Liver (tissue), 2 donors: ENCODE results near the gene HNRNPL.

Source experiments
- CTCF ChIP-seq: fragments of 150-350 bp; IDR thresholded peaks from 2 replicates; pipeline ENCODE4 v1.5.1; 2017; ENCODE audit warnings: improper control_type of control experiment, low read depth, low read length; ENCODE audit not compliant: missing input control
- FOXA2 ChIP-seq: IDR thresholded peaks from 2 replicates; pipeline ENCODE4 v1.6.1; 2016; ENCODE audit warnings: antibody characterized with exemption
- donor health status: healthy.

DNA sequence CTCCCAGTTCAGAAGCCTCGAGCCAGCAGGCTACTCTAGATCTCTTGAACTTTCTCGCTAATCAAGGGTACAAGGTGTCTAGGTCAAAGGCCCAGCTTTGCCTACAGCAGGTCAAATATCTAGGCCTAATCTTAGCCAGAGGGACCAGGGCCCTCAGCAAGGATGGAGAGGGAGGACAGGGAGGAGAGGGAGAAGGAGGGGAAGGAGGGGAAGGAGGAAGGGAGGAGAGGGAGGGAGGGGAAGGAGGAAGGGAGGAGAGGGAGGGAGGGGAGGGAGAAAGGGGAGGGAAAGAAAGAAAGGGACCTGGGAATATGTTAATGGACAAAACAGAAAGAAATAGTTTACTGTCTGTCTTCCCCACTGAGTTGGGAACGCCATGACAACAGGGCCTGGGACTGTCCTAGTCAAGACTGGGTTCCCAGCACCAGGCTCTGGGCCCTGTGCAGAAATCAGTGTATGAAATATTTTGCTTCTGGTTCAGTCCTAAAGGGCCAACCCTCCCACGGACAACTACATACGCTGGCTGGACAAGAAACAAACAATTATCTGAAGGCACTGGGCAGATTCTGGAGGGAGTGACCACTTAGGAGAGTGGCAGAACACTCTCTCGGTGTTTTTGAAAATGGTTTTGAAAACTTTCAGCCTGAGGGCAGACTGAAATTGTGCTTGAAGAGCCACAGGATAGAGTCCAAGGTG lies 22.8 kb downstream of the HNRNPL start:
- TF ChIP-seq CTCF: no peak
- no peak for TF ChIP-seq FOXA2
